Dedifferentiated amniotic fluid mesenchymal stem cell (primary cell): ENCODE measurements around the gene DDHD1.

Experiments used
- DNase-seq: peaks from one replicate; pipeline ENCODE4 v3.0.0-alpha.2; 2016; ENCODE audit errors: extremely low spot score

Gene DDHD1

DNA sequence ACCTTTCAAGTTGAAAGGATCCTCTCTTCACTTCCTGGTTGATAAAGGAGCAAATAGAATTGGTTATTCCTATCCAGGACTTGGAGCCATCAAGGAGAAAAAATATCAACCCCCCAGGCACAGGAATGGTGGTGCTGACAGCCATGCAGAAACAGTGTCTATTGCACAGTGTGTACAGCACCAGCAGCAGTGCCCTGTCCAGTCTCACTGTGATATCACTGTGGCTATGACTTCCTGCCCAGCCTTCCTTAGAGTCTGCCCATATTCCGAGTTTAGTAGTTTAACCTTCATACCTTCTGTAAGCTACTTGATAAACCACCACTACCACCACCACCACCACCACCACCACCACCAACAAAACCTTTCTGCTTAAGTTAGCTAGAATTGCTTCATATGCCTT lies 157.1 kb downstream of the DDHD1 start:
- DNase-seq: no peak

- DNase-seq: no peak
Observed at GRCh38 chr14:52992236-52992870, 160.8 kb downstream of the DDHD1 start.

- no peak for DNase-seq
Observed at GRCh38 chr14:52988139-52988538, 165.0 kb downstream of the DDHD1 start.

GRCh38 chr14:52987514-52987913 lies 165.6 kb downstream of the DDHD1 start:
- DNase-seq: no peak

GRCh38 chr14:52987042-52987441 lies 166.1 kb downstream of the DDHD1 start:
- no peak for DNase-seq
